ENCODE measurements around the gene C1QTNF4.

Gene C1QTNF4

GRCh38 chr11:47592251-47592650 lies 2.0 kb downstream of the C1QTNF4 start:
- DNase-seq = no peak

GRCh38 chr11:47591764-47592163 lies 2.4 kb downstream of the C1QTNF4 start:
- no peak for DNase-seq

GRCh38 chr11:47589977-47590861 lies 4.0 kb downstream of the C1QTNF4 start:
- no peak for DNase-seq

GRCh38 chr11:47589584-47589976 lies 4.6 kb downstream of the C1QTNF4 start:
- DNase-seq = no peak

- DNase-seq = no peak
Observed at GRCh38 chr11:47589118-47589517, 5.1 kb downstream of the C1QTNF4 start.

- DNase-seq = no peak
Observed at GRCh38 chr11:47587723-47588326, 6.4 kb downstream of the C1QTNF4 start.

- DNase-seq = no peak
Observed at GRCh38 chr11:47587039-47587716, 7.0 kb downstream of the C1QTNF4 start.

GRCh38 chr11:47586098-47586855 lies 7.9 kb downstream of the C1QTNF4 start, which contains the start of gene FAM180B:
FAM180B (plus strand) TSS chr11:47586678; CDS start chr11:47586769, 91 bp downstream.
- DNase-seq = no peak

- DNase-seq = no peak
Observed at GRCh38 chr11:47583844-47584243, 10.4 kb downstream of the C1QTNF4 start.

GRCh38 chr11:47578524-47579494 lies 15.4 kb downstream of the C1QTNF4 start, which contains the start of the genes KBTBD4 and NDUFS3:
KBTBD4 (minus strand) TSS chr11:47578970; CDS start chr11:47578951, 19 bp downstream.
NDUFS3 (plus strand) TSS chr11:47579074; CDS start chr11:47579092, 18 bp downstream.
- DNase-seq = peak; percentile 98

- DNase-seq = no peak
Observed at GRCh38 chr11:47577460-47578041, 16.7 kb downstream of the C1QTNF4 start.

- no peak for DNase-seq
Observed at GRCh38 chr11:47573321-47573720, 20.9 kb downstream of the C1QTNF4 start.

- no peak for DNase-seq
Observed at GRCh38 chr11:47572715-47573255, 21.4 kb downstream of the C1QTNF4 start.

- no peak for DNase-seq
Observed at GRCh38 chr11:47571895-47572294, 22.3 kb downstream of the C1QTNF4 start.

GRCh38 chr11:47571357-47571729 lies 22.9 kb downstream of the C1QTNF4 start:
- no peak for DNase-seq

- no peak for DNase-seq
Observed at GRCh38 chr11:47570651-47571356, 23.4 kb downstream of the C1QTNF4 start.

- no peak for DNase-seq
Observed at GRCh38 chr11:47569646-47570045, 24.6 kb downstream of the C1QTNF4 start.

- peak; percentile 55 for DNase-seq
Observed at GRCh38 chr11:47566149-47566698, 28.0 kb downstream of the C1QTNF4 start.

GRCh38 chr11:47565340-47566148 lies 28.7 kb downstream of the C1QTNF4 start, which contains the start of gene PTPMT1:
PTPMT1 (plus strand) TSS chr11:47565599; CDS start chr11:47565623, 24 bp downstream.
- DNase-seq = peak; percentile 87
